MCF 10A (cell line): ENCODE data around the gene LLCFC1. TPM values are rescaled to one million over a fixed set of nuclear protein-coding genes. Genes with fewer than 3 reads are reported as not detected.

ENCODE experiments used
- BruUV-seq: library from RNA; stranded (reverse); fragments of 400-500 nt; replicated peaks from 2 replicates; lab custom pipeline; 2021; lab: Mats Ljungman, UMichigan
- CTCF ChIA-PET: fragments of 300-600 bp; sonication (Branson Sonifier 250); formaldehyde crosslinking; extraction: SDS; loops from one replicate; lab custom pipeline; 2021; ENCODE audit warnings: antibody characterized with exemption, inconsistent platforms; lab: Yijun Ruan, JAX
- POLR2A ChIA-PET: fragments of 300-600, 350-650 bp; sonication (Branson Sonifier 250); formaldehyde crosslinking; extraction: SDS; loops from one replicate; lab custom pipeline; 2020; ENCODE audit warnings: antibody characterized with exemption, inconsistent platforms; lab: Yijun Ruan, JAX
- DNase-seq: peaks from one replicate; pipeline ENCODE4 v3.0.0-alpha.2; 2018; ENCODE audit not compliant: unreplicated experiment
- H3K27ac Mint-ChIP-seq: one replicate; pipeline ENCODE4 v1.8.0; 2022; ENCODE audit warnings: mild to moderate bottlenecking, low read depth, mixed read lengths; ENCODE audit not compliant: unreplicated experiment
- H3K27me3 Mint-ChIP-seq: one replicate; pipeline ENCODE4 v1.8.0; 2022; ENCODE audit warnings: mixed read lengths; ENCODE audit not compliant: insufficient read depth, unreplicated experiment
- H3K36me3 Mint-ChIP-seq: one replicate; pipeline ENCODE4 v1.8.0; 2022; ENCODE audit warnings: mild to moderate bottlenecking, moderate library complexity, mixed read lengths; ENCODE audit not compliant: insufficient read depth, unreplicated experiment
- H3K4me1 Mint-ChIP-seq: one replicate; pipeline ENCODE4 v1.8.0; 2022; ENCODE audit warnings: mixed read lengths; ENCODE audit not compliant: insufficient read depth, unreplicated experiment
- H3K4me3 Mint-ChIP-seq: one replicate; pipeline ENCODE4 v1.8.0; 2022; ENCODE audit warnings: mild to moderate bottlenecking, moderate library complexity, mixed read lengths; ENCODE audit not compliant: unreplicated experiment
- H3K9me3 Mint-ChIP-seq: one replicate; pipeline ENCODE4 v1.8.0; 2022; ENCODE audit warnings: mixed read lengths; ENCODE audit not compliant: unreplicated experiment
- intact Hi-C: fragments of 100-400 bp; cut with micrococcal nuclease; formaldehyde crosslinking; loops from 2 replicates; pipeline ENCODE4 v1.14.1; 2022
- total RNA-seq: library from RNA; stranded (reverse); gene quantifications from 2 replicates; pipeline ENCODE4 v1.2.3, GENCODE V29; 2022
- TF ChIP-seq, protein P1 (sequence below): fragments of 200-600 bp; IDR thresholded peaks from one replicate; pipeline ENCODE4 v1.8.0; 2022; ENCODE audit warnings: antibody characterized with exemption, mild to moderate bottlenecking; ENCODE audit not compliant: unreplicated experiment

Gene LLCFC1
- total RNA-seq, 1 experiment from 2014 or later = not detected

DNA sequence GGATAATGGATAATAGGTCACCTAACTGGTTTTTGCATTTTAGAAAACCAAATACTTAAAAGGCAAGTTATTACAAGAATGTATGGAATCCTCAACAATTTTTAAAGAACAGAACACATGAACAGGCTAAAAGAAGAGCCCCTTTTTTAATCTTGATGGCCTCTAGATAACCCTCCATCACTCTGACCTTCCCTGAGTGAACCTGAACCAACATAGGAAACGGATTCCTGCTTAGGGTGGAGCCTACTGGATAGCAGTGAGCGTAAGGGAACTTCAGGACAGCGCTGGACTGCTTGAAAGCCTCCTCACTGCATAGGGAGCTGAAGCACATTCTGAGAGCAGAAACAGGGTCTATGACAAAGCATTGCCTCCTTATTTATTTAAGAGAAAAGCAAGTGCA lies 26.2 kb upstream of the LLCFC1 start:
- no TSS peak for BruUV-seq
- DNase-seq = no peak
- H3K36me3 Mint-ChIP-seq = no peaks in the 10 kb centered on the region
- no peaks in the 10 kb centered on the region for H3K9me3 Mint-ChIP-seq
- H3K4me3 Mint-ChIP-seq = no peak overlapping the region
- TF ChIP-seq, protein P1, sequence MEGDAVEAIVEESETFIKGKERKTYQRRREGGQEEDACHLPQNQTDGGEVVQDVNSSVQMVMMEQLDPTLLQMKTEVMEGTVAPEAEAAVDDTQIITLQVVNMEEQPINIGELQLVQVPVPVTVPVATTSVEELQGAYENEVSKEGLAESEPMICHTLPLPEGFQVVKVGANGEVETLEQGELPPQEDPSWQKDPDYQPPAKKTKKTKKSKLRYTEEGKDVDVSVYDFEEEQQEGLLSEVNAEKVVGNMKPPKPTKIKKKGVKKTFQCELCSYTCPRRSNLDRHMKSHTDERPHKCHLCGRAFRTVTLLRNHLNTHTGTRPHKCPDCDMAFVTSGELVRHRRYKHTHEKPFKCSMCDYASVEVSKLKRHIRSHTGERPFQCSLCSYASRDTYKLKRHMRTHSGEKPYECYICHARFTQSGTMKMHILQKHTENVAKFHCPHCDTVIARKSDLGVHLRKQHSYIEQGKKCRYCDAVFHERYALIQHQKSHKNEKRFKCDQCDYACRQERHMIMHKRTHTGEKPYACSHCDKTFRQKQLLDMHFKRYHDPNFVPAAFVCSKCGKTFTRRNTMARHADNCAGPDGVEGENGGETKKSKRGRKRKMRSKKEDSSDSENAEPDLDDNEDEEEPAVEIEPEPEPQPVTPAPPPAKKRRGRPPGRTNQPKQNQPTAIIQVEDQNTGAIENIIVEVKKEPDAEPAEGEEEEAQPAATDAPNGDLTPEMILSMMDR = no peak
- no peak overlapping the region for H3K27ac Mint-ChIP-seq
- peaks cover 90% of the 10 kb centered on the region for H3K27me3 Mint-ChIP-seq
- ChIA-PET CTCF (interaction anchor here (0.5 to 0.9 kb wide), 2 partner anchors 20 to 33 kb away, joined by 3 read pairs; no protein-coding TSS in a partner anchor), POLR2A (no interaction called here)
- H3K4me1 Mint-ChIP-seq = no peaks in the 10 kb centered on the region
- intact Hi-C loops = no loop called here

DNA sequence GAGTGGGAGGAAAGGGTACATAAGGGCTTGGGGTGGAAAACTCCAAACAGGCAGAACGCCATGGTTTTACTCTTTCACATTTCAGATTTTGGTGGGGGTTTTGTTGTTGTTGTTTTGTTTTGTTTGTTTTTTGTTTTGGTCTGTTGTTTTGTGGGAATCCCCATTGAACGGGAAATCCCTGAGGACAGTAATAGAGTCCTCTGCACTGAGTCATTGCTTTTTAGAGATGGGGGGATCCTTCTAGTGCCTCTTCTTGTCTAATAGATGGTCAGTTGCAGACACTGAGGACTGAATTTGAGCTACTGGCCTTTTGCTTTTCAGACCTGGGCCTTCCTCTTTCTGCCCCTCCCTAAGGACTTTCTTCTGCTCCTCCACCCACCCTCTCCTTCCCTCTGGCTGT lies 25.7 kb upstream of the LLCFC1 start:
- Mint-ChIP-seq H3K27me3 (peaks cover 90% of the 10 kb centered on the region), H3K36me3 (no peaks in the 10 kb centered on the region), H3K27ac (no peak overlapping the region), H3K4me1 (no peaks in the 10 kb centered on the region), H3K9me3 (no peaks in the 10 kb centered on the region), H3K4me3 (no peak overlapping the region)
- TF ChIP-seq, protein P1 = no peak
- DNase-seq = no peak
- intact Hi-C loops = no loop called here
- CTCF ChIA-PET = interaction anchor here (0.5 to 0.9 kb wide), 2 partner anchors 21 to 33 kb away, joined by 3 read pairs; no protein-coding TSS in a partner anchor
- POLR2A ChIA-PET = no interaction called here
- no TSS peak for BruUV-seq

DNA sequence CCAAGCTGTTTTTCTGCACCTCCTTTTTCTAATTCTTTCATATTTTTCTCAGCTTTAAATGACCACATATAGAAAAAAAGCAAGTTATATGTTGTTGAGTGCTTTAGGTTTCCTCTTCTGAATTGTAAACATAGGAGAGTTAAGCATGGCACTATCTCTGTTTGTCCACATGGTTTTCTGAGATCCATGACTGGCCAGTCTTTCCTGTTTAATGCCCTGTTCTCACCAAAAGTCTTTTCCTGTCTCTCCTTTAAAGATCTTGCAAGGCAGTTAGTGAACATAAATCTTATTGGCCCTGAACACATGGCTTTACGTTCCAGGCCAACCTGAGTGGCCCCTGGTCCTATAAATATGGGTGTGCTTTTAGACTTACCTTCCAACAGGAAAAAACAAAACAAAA lies 25.2 kb upstream of the LLCFC1 start:
- Mint-ChIP-seq H3K4me1 (no peaks in the 10 kb centered on the region), H3K36me3 (no peaks in the 10 kb centered on the region), H3K27me3 (peaks cover 90% of the 10 kb centered on the region), H3K9me3 (no peaks in the 10 kb centered on the region), H3K27ac (no peak overlapping the region), H3K4me3 (no peak overlapping the region)
- no peak for DNase-seq
- TF ChIP-seq, protein P1 = no peak
- POLR2A ChIA-PET = no interaction called here
- CTCF ChIA-PET = interaction anchor here (0.8 to 0.9 kb wide), 2 partner anchors 18 to 34 kb away, joined by 3 to 4 read pairs; no protein-coding TSS in a partner anchor
- intact Hi-C loops = no loop called here
- BruUV-seq = no TSS peak

DNA sequence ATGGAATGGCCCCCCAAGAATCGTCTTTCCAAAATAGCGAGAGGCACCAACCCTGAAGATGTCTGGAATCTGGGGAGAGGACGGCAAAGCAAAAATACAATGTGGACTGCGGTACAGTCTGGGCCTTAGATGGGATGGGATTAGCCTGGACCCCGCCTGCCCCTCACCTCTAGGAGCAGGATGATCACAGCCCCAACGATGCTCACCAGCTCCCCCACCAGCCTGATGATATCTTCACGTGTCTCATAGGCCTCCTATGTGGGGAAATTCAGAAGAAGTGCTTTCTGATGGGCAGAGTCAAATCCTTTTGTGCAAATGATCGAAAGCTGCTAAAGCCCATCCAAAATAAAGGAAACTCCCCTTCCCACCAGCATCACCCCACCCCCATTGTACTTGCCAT lies 24.0 kb upstream of the LLCFC1 start:
- intact Hi-C loops = no loop called here
- Mint-ChIP-seq H3K4me1 (no peaks in the 10 kb centered on the region), H3K9me3 (no peaks in the 10 kb centered on the region), H3K27ac (no peak overlapping the region), H3K27me3 (peaks cover 80% of the 10 kb centered on the region), H3K36me3 (no peaks in the 10 kb centered on the region), H3K4me3 (no peak overlapping the region)
- ChIA-PET CTCF (interaction anchor here (0.6 to 2.2 kb wide), 4 partner anchors 15 to 432 kb away, joined by 3 to 9 read pairs (median 3); no protein-coding TSS in a partner anchor), POLR2A (interaction anchor here (1.5 kb wide), 1 partner anchor 8 kb away, joined by 3 read pairs; no protein-coding TSS in a partner anchor)
- DNase-seq = no peak
- no TSS peak for BruUV-seq
- TF ChIP-seq, protein P1 = no peak
